ENCODE results near the gene KCNC1. TPM values are rescaled to one million over a fixed set of nuclear protein-coding genes. Genes with fewer than 3 reads are reported as not detected.
A peak's percentile ranks its signal among the peaks of the same experiment; 100 is the strongest.

KCNC1 gene
- total and polyA plus RNA-seq, 2 of the 13 experiments (the other 11 are each of a cell fraction or from before 2014, with no cell fraction given), result 0.01 to 0.04 TPM

DNA sequence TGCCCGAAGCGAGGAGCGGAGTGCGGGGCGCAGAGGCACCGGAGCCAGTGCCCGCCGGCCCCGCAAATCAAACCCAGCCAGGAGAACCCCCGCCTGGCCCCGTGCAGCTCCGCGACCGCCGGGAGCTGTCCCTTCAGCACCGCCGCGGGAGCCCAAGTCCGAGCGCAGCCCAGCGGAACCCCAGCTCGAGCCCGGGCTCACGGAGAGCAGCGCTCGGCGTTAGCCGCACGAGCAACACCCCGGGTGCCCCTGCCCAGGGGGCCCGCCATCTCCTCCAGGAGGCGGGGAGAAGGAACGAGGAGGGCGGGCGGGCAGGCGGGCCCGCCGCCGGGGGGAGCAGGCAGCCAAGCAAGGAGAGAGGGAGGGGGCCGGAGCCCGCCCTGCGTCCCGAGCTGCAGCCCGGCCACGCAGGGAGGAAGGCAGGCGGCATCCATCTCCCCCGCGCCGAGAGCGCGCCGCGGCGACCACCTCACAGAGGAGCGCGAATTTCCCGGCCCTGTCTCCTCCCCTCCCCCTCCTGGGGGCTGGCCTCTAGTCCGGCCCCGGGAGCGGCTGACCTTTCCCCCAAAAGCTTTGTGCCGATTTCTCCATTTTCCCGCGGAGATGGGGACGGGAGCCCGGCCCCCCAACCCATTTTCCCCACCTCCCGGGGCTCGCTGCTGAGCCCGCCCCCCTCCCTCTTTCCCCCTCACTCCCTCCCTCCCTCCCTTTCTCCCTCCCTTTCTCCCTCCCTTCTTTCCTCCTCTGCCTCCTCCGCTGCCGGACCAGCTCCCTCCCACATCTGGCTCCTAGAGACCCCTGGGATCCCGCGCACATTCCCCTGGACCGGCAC lies 621 bp downstream of the KCNC1 start:
- FAIRE-seq (no peak), DNase-seq (ENCODE audit: low spot score) (peak; percentile 33), ATAC-seq (peak; percentile 81)
- Histone ChIP-seq H3K9me3 (ENCODE audit: low read length) (no peaks in the 10 kb centered on the region), H2AFZ (ENCODE audit: low read length) (no peak overlapping the region), H3K79me2 (ENCODE audit: insufficient read depth, low read length) (no peaks in the 10 kb centered on the region), H4K20me1 (ENCODE audit: insufficient read depth, low read length) (peaks cover 4% of the 10 kb centered on the region; the same call in 1 of the 2 replicates), H3K9ac (ENCODE audit: insufficient read depth, low read depth, low read length) (no peak overlapping the region), H3K4me1 (ENCODE audit: insufficient read depth, low read length) (no peaks in the 10 kb centered on the region), H3K27ac (ENCODE audit: extremely low read length, insufficient read depth, low read length) (no peak overlapping the region), H3K27me3 (ENCODE audit: control insufficient read depth in 1 of 2, insufficient read depth in 2 of 2, low read length in 2 of 2) (peaks cover 5 to 43% of the 10 kb centered on the region in 2 experiments; a peak in 3 of 5 replicates), H3K4me3 (replicated peaks in 1 of 3; ENCODE audit: insufficient read depth in 1 of 3, low read depth in 2 of 3, low read length in 3 of 3) (peak overlapping the region; percentile 36 to 58 (median 37); a peak in 4 of 6 replicates), H3K36me3 (replicated peaks in 1 of 2; ENCODE audit: control insufficient read depth in 1 of 2, insufficient read depth in 2 of 2, low read length in 2 of 2) (no peaks in the 10 kb centered on the region), H3K4me2 (ENCODE audit: low read depth, low read length) (peak overlapping the region; percentile 56)
- POLR2A ChIA-PET, result no interaction called here
- in situ Hi-C loops (cut with HindIII; ENCODE audit: extremely low pct_ligation_motif_present, low pct_unique_long_range_greater_than_20kb), result no loop called here
- WGBS (ENCODE audit: low lambda C conversion rate), result 8% methylated on average over 19 of the region's 73 CpGs
- CTCF ChIA-PET (ENCODE audit: low intra/inter-chr PET ratio, low total read pairs), result interaction anchor here (1.0 kb wide), 1 partner anchor 244 kb away, joined by 7 read pairs; no protein-coding TSS in a partner anchor
- intact Hi-C loops (cut with micrococcal nuclease; ENCODE audit: unreplicated experiment), result no loop called here
- BruUV-seq (replicated peaks), result no TSS peak
- TF ChIP-seq ZBTB7B (CRISPR knock-in tag; IDR thresholded peaks at IDR 0.05), result peak; percentile 60; the same call in 1 of the 2 replicates
- TF ChIP-seq SIN3A (IDR thresholded peaks at IDR 0.05; ENCODE audit: borderline replicate concordance, low read depth, low read length), result peak; percentile 82; the same call in 1 of the 2 replicates
- peak; percentile 70; the same call in 1 of the 2 replicates for TF ChIP-seq ZSCAN9 (CRISPR knock-in tag; IDR thresholded peaks at IDR 0.05; ENCODE audit: borderline replicate concordance)
- 0 out of 2 replicates have a peak, but pooled peaks have one; percentile 68 for TF ChIP-seq IRX3 (CRISPR knock-in tag; IDR thresholded peaks at IDR 0.05; ENCODE audit: borderline replicate concordance, low read depth)
- peak; percentile 71; the same call in 1 of the 2 replicates for TF ChIP-seq KDM2A (CRISPR knock-in tag; IDR thresholded peaks at IDR 0.05; ENCODE audit: borderline replicate concordance, low read depth)
- TF ChIP-seq GPN1 (CRISPR knock-in tag; IDR thresholded peaks at IDR 0.05; ENCODE audit: borderline replicate concordance), result 0 out of 2 replicates have a peak, but pooled peaks have one; percentile 44
- peak; percentile 74 for TF ChIP-seq ZNF776 (CRISPR knock-in tag; IDR thresholded peaks at IDR 0.05)
- TF ChIP-seq IRF9 (CRISPR knock-in tag; IDR thresholded peaks at IDR 0.05; ENCODE audit: borderline replicate concordance), result 0 out of 2 replicates have a peak, but pooled peaks have one; percentile 33
- TF ChIP-seq ZFP91 (CRISPR knock-in tag; IDR thresholded peaks at IDR 0.05; ENCODE audit: borderline replicate concordance), result 0 out of 2 replicates have a peak, but pooled peaks have one; percentile 36
- TF ChIP-seq SRY (CRISPR knock-in tag; IDR thresholded peaks at IDR 0.05), result 0 out of 2 replicates have a peak, but pooled peaks have one; percentile 35
- TF ChIP-seq ZNF232 (CRISPR knock-in tag; IDR thresholded peaks at IDR 0.05; ENCODE audit: borderline replicate concordance), result peak; percentile 84; the same call in 1 of the 2 replicates
- TF ChIP-seq SAFB2 (CRISPR knock-in tag; IDR thresholded peaks at IDR 0.05; ENCODE audit: borderline replicate concordance, low read depth), result no peak
- no peak for TF ChIP-seq PAXIP1 (CRISPR knock-in tag; conservative IDR thresholded peaks at IDR 0.05)
- peak; percentile 41; the same call in 1 of the 2 replicates for TF ChIP-seq HDAC1 (CRISPR knock-in tag; IDR thresholded peaks at IDR 0.05)
- 0 out of 2 replicates have a peak, but pooled peaks have one; percentile 42 for TF ChIP-seq ZSCAN12 (CRISPR knock-in tag; IDR thresholded peaks at IDR 0.05)
- no peak for TF ChIP-seq CREBL2 (CRISPR knock-in tag; IDR thresholded peaks at IDR 0.05; ENCODE audit: borderline replicate concordance)

Measured in HepG2 (cell line).